Smooth muscle cell (in vitro differentiated cells): ENCODE measurements around the gene NFRKB. TPM values are rescaled to one million over a fixed set of nuclear protein-coding genes. Genes with fewer than 3 reads are reported as not detected.

Source experiments
- DNase-seq: peaks from one replicate; lab custom pipeline; 2025; ENCODE audit not compliant: unreplicated experiment; lab: John Stamatoyannopoulos, UW
- H2AFZ ChIP-seq: fragments of 200-600 bp; sonication (generic); 2 replicates; pipeline ENCODE4 v1.6.0; 2016; ENCODE audit warnings: antibody characterized with exemption, low read depth, mild to moderate bottlenecking
- H3F3A ChIP-seq: fragments of 200-600 bp; sonication (generic); 2 replicates; pipeline ENCODE4 v1.6.0; 2017; ENCODE audit warnings: antibody characterized with exemption, low read depth
- H3K27ac ChIP-seq: fragments of 200-600 bp; sonication (generic); 2 replicates; pipeline ENCODE4 v1.5.1; 2016; ENCODE audit warnings: low read depth, mild to moderate bottlenecking
- H3K27me3 ChIP-seq: fragments of 200-600 bp; sonication (generic); 2 replicates; pipeline ENCODE4 v1.6.1; 2016; ENCODE audit warnings: low read depth, mild to moderate bottlenecking
- H3K36me3 ChIP-seq: fragments of 200-600 bp; sonication (generic); 2 replicates; pipeline ENCODE4 v1.5.1; 2016; ENCODE audit warnings: low read depth
- H3K4me1 ChIP-seq: fragments of 200-600 bp; sonication (generic); 2 replicates; pipeline ENCODE4 v1.5.1; 2016; ENCODE audit warnings: low read depth
- H3K4me2 ChIP-seq: fragments of 200-600 bp; sonication (generic); 2 replicates; pipeline ENCODE4 v1.6.0; 2016; ENCODE audit warnings: mild to moderate bottlenecking
- H3K4me3 ChIP-seq: fragments of 200-600 bp; sonication (generic); 2 replicates; pipeline ENCODE4 v1.5.1; 2016; ENCODE audit warnings: mild to moderate bottlenecking
- H3K79me2 ChIP-seq: fragments of 200-600 bp; sonication (generic); 2 replicates; pipeline ENCODE4 v1.6.0; 2016; ENCODE audit warnings: low read depth, mild to moderate bottlenecking
- H3K9ac ChIP-seq: fragments of 200-600 bp; sonication (generic); 2 replicates; pipeline ENCODE4 v1.6.0; 2016; ENCODE audit warnings: low read depth
- H3K9me3 ChIP-seq: fragments of 200-600 bp; sonication (generic); replicated peaks from 2 replicates; pipeline ENCODE4 v1.5.1; 2016; ENCODE audit warnings: low read depth
- H4K20me1 ChIP-seq: fragments of 200-600 bp; sonication (generic); 2 replicates; pipeline ENCODE4 v1.6.0; 2016; ENCODE audit warnings: low read depth
- WGBS: methylation state at CpG from one replicate; pipeline ENCODE4 v1.1.7; 2016; ENCODE audit warnings: low lambda C conversion rate; 5-methylcytosine and 5-hydroxymethylcytosine counted together
- polyA plus RNA-seq: library from polyadenylated mRNA; unstranded; fragments of >200 nt; fragmentation: Nextera tagmentation; extraction: Ambion mirVana; gene quantifications from 2 replicates; pipeline ENCODE4 v1.2.1, GENCODE V29; 2016
- total RNA-seq: library from RNA; depleted of rRNA; stranded (reverse); fragments of >200 nt; gene quantifications from 2 replicates; pipeline ENCODE4 v1.2.3, GENCODE V29; 2014
- TF ChIP-seq, protein P1 (sequence below): fragments of 200-600 bp; sonication (generic); IDR thresholded peaks from 2 replicates; pipeline ENCODE4 v1.5.1; 2017; ENCODE audit warnings: borderline replicate concordance, mild to moderate bottlenecking, antibody characterized with exemption; ENCODE audit not compliant: insufficient read depth, poor library complexity, severe bottlenecking

The NFRKB gene
- total and polyA plus RNA-seq, 2 experiments from 2014 or later = 9.9 to 18.5 TPM

GRCh38 chr11:129905402-129905801 lies 10.0 kb upstream of the NFRKB start:
- no peak for DNase-seq

DNA sequence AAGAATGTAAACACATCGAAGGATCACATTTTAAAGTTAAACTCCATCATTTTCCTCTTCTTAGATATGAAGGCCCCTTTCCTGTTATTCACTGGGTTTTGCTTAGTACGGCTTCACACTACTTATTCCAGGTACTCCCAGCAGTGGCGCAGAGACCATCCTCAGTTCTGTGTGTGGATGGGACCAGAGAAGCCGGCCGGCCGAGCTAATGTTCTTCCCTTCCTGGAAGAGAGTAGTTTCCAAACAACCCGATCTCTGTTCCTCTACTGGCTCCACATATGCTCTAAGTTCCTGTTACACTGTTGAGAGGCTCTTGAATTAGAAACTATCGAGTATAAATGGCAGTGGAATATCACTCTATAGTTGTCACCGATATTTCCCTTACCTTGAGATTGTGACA lies 684 bp upstream of the NFRKB start:
- no peak overlapping the region for H3K27ac ChIP-seq
- no peaks in the 10 kb centered on the region for H3K9me3 ChIP-seq
- H3F3A ChIP-seq = no peaks in the 10 kb centered on the region
- H3K4me2 ChIP-seq = peak overlapping the region; percentile 96
- H3K36me3 ChIP-seq = peaks cover 11% of the 10 kb centered on the region
- peaks cover 6% of the 10 kb centered on the region for H3K4me1 ChIP-seq
- peak overlapping the region; percentile 95 for H3K4me3 ChIP-seq
- DNase-seq = no peak
- no peaks in the 10 kb centered on the region for H3K27me3 ChIP-seq
- 80% methylated on average over 9 of the region's 9 CpGs for WGBS
- peaks cover 24% of the 10 kb centered on the region for H3K79me2 ChIP-seq
- TF ChIP-seq, protein P1, sequence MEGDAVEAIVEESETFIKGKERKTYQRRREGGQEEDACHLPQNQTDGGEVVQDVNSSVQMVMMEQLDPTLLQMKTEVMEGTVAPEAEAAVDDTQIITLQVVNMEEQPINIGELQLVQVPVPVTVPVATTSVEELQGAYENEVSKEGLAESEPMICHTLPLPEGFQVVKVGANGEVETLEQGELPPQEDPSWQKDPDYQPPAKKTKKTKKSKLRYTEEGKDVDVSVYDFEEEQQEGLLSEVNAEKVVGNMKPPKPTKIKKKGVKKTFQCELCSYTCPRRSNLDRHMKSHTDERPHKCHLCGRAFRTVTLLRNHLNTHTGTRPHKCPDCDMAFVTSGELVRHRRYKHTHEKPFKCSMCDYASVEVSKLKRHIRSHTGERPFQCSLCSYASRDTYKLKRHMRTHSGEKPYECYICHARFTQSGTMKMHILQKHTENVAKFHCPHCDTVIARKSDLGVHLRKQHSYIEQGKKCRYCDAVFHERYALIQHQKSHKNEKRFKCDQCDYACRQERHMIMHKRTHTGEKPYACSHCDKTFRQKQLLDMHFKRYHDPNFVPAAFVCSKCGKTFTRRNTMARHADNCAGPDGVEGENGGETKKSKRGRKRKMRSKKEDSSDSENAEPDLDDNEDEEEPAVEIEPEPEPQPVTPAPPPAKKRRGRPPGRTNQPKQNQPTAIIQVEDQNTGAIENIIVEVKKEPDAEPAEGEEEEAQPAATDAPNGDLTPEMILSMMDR = no peak
- H2AFZ ChIP-seq = peak overlapping the region; percentile 81
- peaks cover 9% of the 10 kb centered on the region for H4K20me1 ChIP-seq
- H3K9ac ChIP-seq = no peak overlapping the region

More at GRCh38 chr11:129905402-129905801, 10.0 kb upstream of the NFRKB start:
- Histone ChIP-seq H3F3A (no peaks in the 10 kb centered on the region), H3K36me3 (peaks cover 6% of the 10 kb centered on the region), H3K79me2 (no peaks in the 10 kb centered on the region), H3K4me1 (no peaks in the 10 kb centered on the region), H4K20me1 (no peaks in the 10 kb centered on the region), H3K27me3 (no peaks in the 10 kb centered on the region), H3K4me3 (no peak overlapping the region), H3K9ac (no peak overlapping the region), H3K27ac (no peak overlapping the region), H3K4me2 (no peak overlapping the region), H3K9me3 (no peaks in the 10 kb centered on the region), H2AFZ (no peak overlapping the region)
- TF ChIP-seq, protein P1 = no peak
- 60% methylated on average over 8 of the region's 8 CpGs for WGBS

DNA sequence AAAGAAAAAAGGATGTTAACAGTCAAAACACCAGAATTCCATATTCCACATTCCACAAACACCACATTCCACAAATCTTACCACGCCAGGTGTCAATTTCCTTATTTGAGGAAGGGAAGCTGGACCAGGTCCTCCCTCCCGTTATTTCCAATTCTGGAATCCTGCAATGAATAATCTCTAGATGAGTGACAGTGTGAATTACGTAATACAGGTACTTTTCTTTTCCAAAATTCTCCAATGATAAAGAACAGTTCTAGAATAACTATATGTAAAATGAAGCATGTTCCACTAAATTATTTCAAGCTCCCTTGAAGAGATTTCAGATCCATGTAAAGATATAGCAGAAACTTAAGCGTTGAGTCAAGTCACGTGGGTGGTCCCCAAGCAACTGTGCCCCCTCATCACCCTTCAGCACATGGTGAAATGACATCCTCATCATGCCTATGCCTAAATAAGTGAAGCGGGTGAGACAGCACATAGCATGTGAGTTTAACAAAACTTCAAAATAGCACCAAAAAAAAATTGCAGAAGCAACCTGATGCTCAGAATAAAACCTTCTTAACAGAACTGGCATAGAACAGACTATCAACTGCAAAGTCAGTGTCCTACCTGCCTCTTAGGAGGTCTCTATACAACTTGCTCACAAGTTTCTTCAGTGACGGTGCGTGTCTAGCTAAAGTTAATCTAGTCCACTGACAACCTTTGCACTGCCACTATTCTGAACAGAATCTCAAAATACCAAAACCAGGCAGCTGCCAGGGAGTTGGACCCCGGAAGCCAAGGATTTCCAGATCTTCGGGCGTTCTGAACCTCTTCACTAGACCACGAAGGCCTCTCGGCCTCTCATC lies 876 bp downstream of the NFRKB start:
- Histone ChIP-seq H2AFZ (peak overlapping the region; percentile 79), H3F3A (no peaks in the 10 kb centered on the region), H3K4me2 (peak overlapping the region; percentile 96), H3K36me3 (peaks cover 11% of the 10 kb centered on the region), H3K27ac (no peak overlapping the region), H3K4me1 (peaks cover 6% of the 10 kb centered on the region), H3K9ac (peak overlapping the region; percentile 78), H3K4me3 (peak overlapping the region; percentile 95), H4K20me1 (peaks cover 15% of the 10 kb centered on the region), H3K27me3 (no peaks in the 10 kb centered on the region), H3K9me3 (no peaks in the 10 kb centered on the region), H3K79me2 (peaks cover 24% of the 10 kb centered on the region)
- no peak for DNase-seq
- 30% methylated on average over 13 of the region's 13 CpGs for WGBS
- TF ChIP-seq, protein P1 = no peak
